Peyer's patch (tissue), 4 donors: ENCODE data around the gene RASGRP3.

Experiments
- POLR2A ChIP-seq, 2 donors: fragments of 450-650 bp; IDR thresholded peaks; one replicate each; pipeline ENCODE4 v1.5.1; 2017; ENCODE audit warnings: antibody characterized with exemption in 2 of 2, mild to moderate bottlenecking in 2 of 2, moderate library complexity in 2 of 2
- TF ChIP-seq, protein P1 (sequence below), 6 experiments: fragments of 450-650 bp in 4 of 6; fragments of 200-600 bp in 2 of 6; sonication (generic) in 1 of 6; IDR thresholded peaks; one replicate each; pipeline ENCODE4 v1.5.1; 2017 to 2019; ENCODE audit warnings: antibody characterized with exemption in 6 of 6, mild to moderate bottlenecking in 3 of 6, moderate library complexity in 1 of 6

- TF ChIP-seq, protein P1, sequence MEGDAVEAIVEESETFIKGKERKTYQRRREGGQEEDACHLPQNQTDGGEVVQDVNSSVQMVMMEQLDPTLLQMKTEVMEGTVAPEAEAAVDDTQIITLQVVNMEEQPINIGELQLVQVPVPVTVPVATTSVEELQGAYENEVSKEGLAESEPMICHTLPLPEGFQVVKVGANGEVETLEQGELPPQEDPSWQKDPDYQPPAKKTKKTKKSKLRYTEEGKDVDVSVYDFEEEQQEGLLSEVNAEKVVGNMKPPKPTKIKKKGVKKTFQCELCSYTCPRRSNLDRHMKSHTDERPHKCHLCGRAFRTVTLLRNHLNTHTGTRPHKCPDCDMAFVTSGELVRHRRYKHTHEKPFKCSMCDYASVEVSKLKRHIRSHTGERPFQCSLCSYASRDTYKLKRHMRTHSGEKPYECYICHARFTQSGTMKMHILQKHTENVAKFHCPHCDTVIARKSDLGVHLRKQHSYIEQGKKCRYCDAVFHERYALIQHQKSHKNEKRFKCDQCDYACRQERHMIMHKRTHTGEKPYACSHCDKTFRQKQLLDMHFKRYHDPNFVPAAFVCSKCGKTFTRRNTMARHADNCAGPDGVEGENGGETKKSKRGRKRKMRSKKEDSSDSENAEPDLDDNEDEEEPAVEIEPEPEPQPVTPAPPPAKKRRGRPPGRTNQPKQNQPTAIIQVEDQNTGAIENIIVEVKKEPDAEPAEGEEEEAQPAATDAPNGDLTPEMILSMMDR (IDR thresholded peaks at IDR 0.05): no peak
- TF ChIP-seq POLR2A (IDR thresholded peaks at IDR 0.05): no peak
Measured at GRCh38 chr2:33518929-33519328, 42.5 kb downstream of the RASGRP3 start.
